ENCODE data around the gene CRISP2.

Gene CRISP2

GRCh38 chr6:49662231-49662891, 51.0 kb downstream of the CRISP2 start:
- no peak for DNase-seq (ENCODE audit: low spot score)

- DNase-seq (ENCODE audit: low spot score): no peak
Observed at GRCh38 chr6:49653942-49654341, 59.4 kb downstream of the CRISP2 start.

GRCh38 chr6:49653438-49653837, 59.9 kb downstream of the CRISP2 start:
- no peak for DNase-seq (ENCODE audit: low spot score)

- DNase-seq (ENCODE audit: low spot score): no peak
Observed at GRCh38 chr6:49651239-49651638, 62.1 kb downstream of the CRISP2 start.

GRCh38 chr6:49649988-49650387, 63.4 kb downstream of the CRISP2 start:
- no peak for DNase-seq (ENCODE audit: low spot score)

- no peak for DNase-seq (ENCODE audit: low spot score)
Observed at GRCh38 chr6:49648036-49648435, 65.3 kb downstream of the CRISP2 start.

GRCh38 chr6:49647476-49647875, 65.9 kb downstream of the CRISP2 start:
- no peak for DNase-seq (ENCODE audit: low spot score)

GRCh38 chr6:49646942-49647341, 66.4 kb downstream of the CRISP2 start:
- DNase-seq (ENCODE audit: low spot score): no peak

- DNase-seq (ENCODE audit: low spot score): no peak
Observed at GRCh38 chr6:49646130-49646824, 67.1 kb downstream of the CRISP2 start.

- no peak for DNase-seq (ENCODE audit: low spot score)
Observed at GRCh38 chr6:49645139-49645538, 68.2 kb downstream of the CRISP2 start.
